Panc1 (cell line): ENCODE data around the gene CCDC73.

Source experiments
- POLR2AphosphoS5 ChIP-seq: IDR thresholded peaks from 2 replicates; pipeline ENCODE4 v1.6.1; 2012; ENCODE audit warnings: mild to moderate bottlenecking, low read depth, low read length, moderate library complexity
- REST ChIP-seq, 2 experiments: IDR thresholded peaks; 2 replicates each; pipeline ENCODE4 v1.6.1; 2011 to 2012; ENCODE audit warnings: low read depth in 2 of 2, control low read depth in 1 of 2, low read length in 1 of 2, mild to moderate bottlenecking in 1 of 2, moderate library complexity in 1 of 2; ENCODE audit not compliant: insufficient read depth in 1 of 2

GRCh38 chr11:32836946-32837345 is 42.5 kb upstream of the CCDC73 start:
- TF ChIP-seq REST (IDR thresholded peaks at IDR 0.05; ENCODE audit: insufficient read depth in 1 of 2, low read depth in 2 of 2, low read length in 1 of 2) (no peak), POLR2AphosphoS5 (no peak)
